GM12878 (cell line): Measurements from ENCODE around the gene NRSN2. TPM values are rescaled to one million over a fixed set of nuclear protein-coding genes. Genes with fewer than 3 reads are reported as not detected.

Experiments used
- ATAC-seq: fragments of 200-7000 bp; cut with Tn5 transposase; 3 replicates; pipeline ENCODE4 v1.9.1; 2020; ENCODE audit warnings: mild to moderate bottlenecking, moderate library complexity
- BruUV-seq: library from RNA; stranded (reverse); fragments of 400-500 nt; replicated peaks from 2 replicates; lab custom pipeline; 2021; lab: Mats Ljungman, UMichigan
- CTCF ChIA-PET: fragments of 300-600 bp; sonication (Branson Sonifier 250); formaldehyde crosslinking; extraction: SDS; loops from one replicate; lab custom pipeline; 2021; ENCODE audit warnings: inconsistent platforms; lab: Yijun Ruan, JAX
- POLR2A ChIA-PET: fragments of 350-600 bp; formaldehyde crosslinking; extraction: SDS; loops from one replicate; lab custom pipeline; 2021; ENCODE audit warnings: inconsistent platforms; lab: Charles Lee
- RAD21 ChIA-PET: fragments of 300-600 bp; sonication (Branson Sonifier 250); formaldehyde crosslinking; loops from one replicate; lab custom pipeline; 2023; ENCODE audit warnings: antibody characterized with exemption; ENCODE audit not compliant: unreplicated experiment; lab: Charles Lee
- SMC1A ChIA-PET: fragments of 300-600 bp; sonication (Branson Sonifier 250); formaldehyde crosslinking; loops from one replicate; lab custom pipeline; 2023; ENCODE audit not compliant: unreplicated experiment, uncharacterized antibody; lab: Charles Lee
- DNase-seq: peaks from one replicate; pipeline ENCODE4 v3.0.0-alpha.2; 2011; ENCODE audit warnings: low read depth, low spot score
- FAIRE-seq: peaks from 3 replicates; lab custom pipeline; 2011; peaks lifted over from hg19 to GRCh38; lab: Jason Lieb, UNC
- H2AFZ ChIP-seq: 2 replicates; pipeline ENCODE4 v1.6.0; 2011; ENCODE audit warnings: low read depth, low read length, control low read depth; ENCODE audit not compliant: control insufficient read depth
- H3K27ac ChIP-seq: 2 replicates; pipeline ENCODE4 v1.5.1; 2011; ENCODE audit warnings: control low read depth; ENCODE audit not compliant: control insufficient read depth, insufficient read depth
- H3K27me3 ChIP-seq, 2 experiments: replicated peaks in 1 of 2; 2 replicates each; pipeline versions ENCODE4 v1.6.0 to v1.6.1; 2011; ENCODE audit warnings: low read length in 1 of 2; ENCODE audit not compliant: control insufficient read depth in 2 of 2, insufficient read depth in 2 of 2
- H3K36me3 ChIP-seq, 2 experiments: 2 replicates each; pipeline ENCODE4 v1.5.1; 2011; ENCODE audit warnings: low read length in 1 of 2; ENCODE audit not compliant: control insufficient read depth in 2 of 2, insufficient read depth in 2 of 2
- H3K4me1 ChIP-seq: 2 replicates; pipeline ENCODE4 v1.6.1; 2011; ENCODE audit warnings: mild to moderate bottlenecking, low read length, moderate library complexity, mixed read lengths; ENCODE audit not compliant: control insufficient read depth, insufficient read depth
- H3K4me2 ChIP-seq: 2 replicates; pipeline ENCODE4 v1.6.0; 2011; ENCODE audit warnings: control low read depth; ENCODE audit not compliant: control insufficient read depth, insufficient read depth
- H3K4me3 ChIP-seq: fragments of 200-600 bp; sonication (generic); 2 replicates; pipeline ENCODE4 v1.5.1; 2016
- H3K79me2 ChIP-seq: 2 replicates; pipeline ENCODE4 v1.6.0; 2011; ENCODE audit warnings: low read length; ENCODE audit not compliant: control insufficient read depth, insufficient read depth
- H3K9ac ChIP-seq: 2 replicates; pipeline ENCODE4 v1.8.0; 2011; ENCODE audit warnings: low read length, control low read depth, mixed read lengths; ENCODE audit not compliant: control insufficient read depth, insufficient read depth
- H3K9me3 ChIP-seq: replicated peaks from 3 replicates; pipeline ENCODE4 v1.5.1; 2011; ENCODE audit warnings: mild to moderate bottlenecking, low read length; ENCODE audit not compliant: control insufficient read depth, insufficient read depth
- H4K20me1 ChIP-seq: 2 replicates; pipeline ENCODE4 v1.6.0; 2011; ENCODE audit not compliant: control insufficient read depth, insufficient read depth
- BHLHE40 ChIP-seq, 2 experiments: fragments of 450-650 bp in 1 of 2; IDR thresholded peaks; 2 replicates each; pipeline ENCODE4 v1.6.1; 2011 to 2017; ENCODE audit warnings: low read depth in 2 of 2, borderline replicate concordance in 1 of 2, improper control_type of control experiment in 1 of 2, low read length in 1 of 2, mild to moderate bottlenecking in 1 of 2
- BMI1 ChIP-seq: fragments of 450-650 bp; IDR thresholded peaks from 2 replicates; pipeline ENCODE4 v1.6.1; 2016; ENCODE audit warnings: mild to moderate bottlenecking, moderate library complexity, borderline replicate concordance
- ESRRA ChIP-seq: IDR thresholded peaks from 2 replicates; pipeline ENCODE4 v1.6.1; 2012; ENCODE audit warnings: mild to moderate bottlenecking, low read length, improper control_type of control experiment
- GATAD2B ChIP-seq: fragments of 450-650 bp; conservative IDR thresholded peaks from 2 replicates; pipeline ENCODE4 v1.6.1; 2017; ENCODE audit warnings: low read depth, mild to moderate bottlenecking, moderate library complexity
- JUNB ChIP-seq: IDR thresholded peaks from 2 replicates; pipeline ENCODE4 v1.6.1; 2016; ENCODE audit warnings: antibody characterized with exemption, mild to moderate bottlenecking
- MTA3 ChIP-seq: IDR thresholded peaks from 2 replicates; pipeline ENCODE4 v1.6.1; 2012; ENCODE audit warnings: low read length, inconsistent platforms, borderline replicate concordance
- NBN ChIP-seq: fragments of 450-650 bp; IDR thresholded peaks from 2 replicates; pipeline ENCODE4 v1.6.1; 2016
- NR2C2 ChIP-seq: IDR thresholded peaks from 2 replicates; pipeline ENCODE4 v1.6.1; 2011; ENCODE audit warnings: borderline replicate concordance, low read depth; ENCODE audit not compliant: control insufficient read depth, insufficient read length
- RB1 ChIP-seq: fragments of 450-650 bp; formaldehyde crosslinking; IDR thresholded peaks from 2 replicates; pipeline ENCODE4 v1.6.1; 2017; ENCODE audit warnings: mild to moderate bottlenecking, borderline replicate concordance
- RBBP5 ChIP-seq: fragments of 200-600 bp; sonication (generic); conservative IDR thresholded peaks from 2 replicates; pipeline ENCODE4 v1.6.1; 2016
- RCOR1 ChIP-seq: conservative IDR thresholded peaks from 2 replicates; pipeline ENCODE4 v1.6.1; 2012; ENCODE audit warnings: low read depth, low read length, improper control_type of control experiment
- RFX5 ChIP-seq: IDR thresholded peaks from 2 replicates; pipeline ENCODE4 v1.6.1; 2011; ENCODE audit warnings: low read depth, low read length, improper control_type of control experiment
- SIN3A ChIP-seq: IDR thresholded peaks from 2 replicates; pipeline ENCODE4 v1.6.1; 2012; ENCODE audit warnings: low read depth, low read length, improper control_type of control experiment
- YBX1 ChIP-seq: fragments of 450-650 bp; IDR thresholded peaks from 2 replicates; pipeline ENCODE4 v1.6.1; 2016; ENCODE audit warnings: antibody characterized with exemption
- YY1 ChIP-seq: IDR thresholded peaks from 2 replicates; pipeline ENCODE4 v1.6.1; 2011; ENCODE audit warnings: low read depth, mild to moderate bottlenecking, low read length
- WGBS: methylation state at CpG from one replicate; pipeline ENCODE4 v1.1.6; 2016; ENCODE audit warnings: low lambda C conversion rate; ENCODE audit not compliant: insufficient replicate concordance, insufficient coverage; ENCODE audit errors: missing lambda C conversion rate; 5-methylcytosine and 5-hydroxymethylcytosine counted together
- in situ Hi-C: fragments of 300-500 bp; cut with MboI; formaldehyde crosslinking; loops from 9 replicates; pipeline ENCODE4 v1.14.3; 2018; ENCODE audit warnings: mixed read lengths
- intact Hi-C: fragments of 100-400 bp; cut with micrococcal nuclease; formaldehyde crosslinking; loops from one replicate; pipeline ENCODE4 v1.14.2; 2022; ENCODE audit not compliant: unreplicated experiment
- polyA plus RNA-seq, 11 experiments: library from polyadenylated mRNA; depleted of rRNA in 4 of 11; unstranded in 6 of 11; stranded (reverse) in 5 of 11; fragments of >200 nt; fragmentation: Nextera tagmentation in 4 of 11; fragmentation: Illumina TruSeq in 1 of 11; extraction: Ambion mirVana in 4 of 11; extraction: Trizol in 1 of 11; gene quantifications; 1 replicate in 1 of 11; 2 replicates in 10 of 11; pipeline versions ENCODE4 v1.2.1 to v1.2.3, GENCODE V29; 2011 to 2016; ENCODE audit warnings: inconsistent platforms in 2 of 11, missing spikeins in 2 of 11, low read depth in 1 of 11
- total RNA-seq, 4 experiments: library from RNA; depleted of rRNA in 3 of 4; stranded (reverse); fragments of >200 nt in 3 of 4; fragmentation: Illumina TruSeq in 1 of 4; extraction: Trizol in 1 of 4; gene quantifications; 2 replicates each; pipeline versions ENCODE4 v1.2.1 to v1.2.3, GENCODE V29; 2013 to 2021
- TF ChIP-seq, protein P1 (sequence below): fragments of 450-650 bp; IDR thresholded peaks from 2 replicates; pipeline ENCODE4 v1.6.1; 2018; ENCODE audit warnings: borderline replicate concordance, mild to moderate bottlenecking; ENCODE audit not compliant: partially characterized antibody
- TF ChIP-seq, protein P2 (sequence below): IDR thresholded peaks from 2 replicates; pipeline ENCODE4 v1.6.1; 2012; ENCODE audit warnings: low read length, inconsistent platforms

The NRSN2 gene
- total and polyA plus RNA-seq, 10 of the 15 experiments (the other 5 are each of a cell fraction or from before 2014, with no cell fraction given), result 6.2 to 32.4 (median 13.0) TPM

DNA sequence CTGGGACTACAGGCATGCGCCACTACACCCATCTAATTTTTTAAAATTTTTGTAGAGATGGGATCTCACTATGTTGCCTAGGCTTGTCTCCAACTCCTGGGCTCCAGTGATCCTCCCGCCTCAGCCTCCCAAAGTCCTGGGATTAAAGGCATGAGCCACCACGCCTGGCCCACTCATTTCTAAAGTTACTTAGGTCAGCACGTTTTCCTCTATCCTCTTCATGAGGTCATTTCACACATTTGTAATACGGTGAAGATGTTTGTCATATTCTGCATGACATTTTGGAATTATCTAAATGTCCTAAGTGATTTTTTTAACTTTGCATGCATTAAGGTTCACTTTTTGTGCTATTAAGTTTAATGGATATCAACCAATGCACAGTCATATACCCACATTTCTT, 33.5 kb upstream of the NRSN2 start:
- BruUV-seq, result no TSS peak
- peaks cover 4% of the 10 kb centered on the region; the same call in 1 of the 2 replicates for H3K4me1 ChIP-seq
- FAIRE-seq (no peak), ATAC-seq (no peak), DNase-seq (no peak)
- ChIA-PET SMC1A (interaction anchor here (2.5 kb wide), 1 partner anchor 15 kb away, joined by 8 read pairs; no protein-coding TSS in a partner anchor), RAD21 (no interaction called here), POLR2A (no interaction called here), CTCF (no interaction called here)
- H3K9me3 ChIP-seq, result no peaks in the 10 kb centered on the region
- H3K79me2 ChIP-seq, result no peaks in the 10 kb centered on the region
- H3K4me2 ChIP-seq, result no peak overlapping the region
- no peak overlapping the region for H3K27ac ChIP-seq
- WGBS, result 43% methylated on average over 5 of the region's 5 CpGs
- no peaks in the 10 kb centered on the region for H4K20me1 ChIP-seq
- intact Hi-C loops, result no loop called here
- H3K36me3 ChIP-seq, result no peaks in the 10 kb centered on the region
- no peak overlapping the region for H3K9ac ChIP-seq
- H3K4me3 ChIP-seq, result no peak overlapping the region
- no peaks in the 10 kb centered on the region for H3K27me3 ChIP-seq
- no peak overlapping the region for H2AFZ ChIP-seq
- in situ Hi-C loops, result no loop called here
- TF ChIP-seq JUNB (0 out of 2 replicates have a peak, but pooled peaks have one; percentile 12), BHLHE40 (IDR thresholded peaks at IDR 0.05; ENCODE audit: borderline replicate concordance in 1 of 2, low read depth in 2 of 2, low read length in 1 of 2) (peak in 1 of 2 experiments; percentile 19; a peak in 1 of 4 replicates), MTA3 (no peak)

DNA sequence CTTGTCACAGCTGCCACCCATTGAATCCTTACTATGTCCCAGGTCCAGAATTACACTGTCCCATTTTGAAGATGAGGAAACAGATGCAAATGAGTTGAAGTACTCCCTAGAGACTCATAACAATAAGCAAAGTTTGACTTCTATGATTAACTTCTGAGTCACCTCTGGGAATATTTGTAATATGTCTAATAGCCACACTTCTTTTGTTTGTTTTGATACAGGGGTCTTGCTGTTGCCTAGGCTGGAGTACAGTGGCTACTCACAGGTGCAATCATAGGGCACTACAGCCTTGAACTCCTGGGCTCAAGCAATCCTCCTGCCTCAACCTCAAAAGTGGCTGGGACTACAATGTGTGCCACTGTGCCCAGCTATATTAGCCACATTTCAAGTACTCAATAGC, 33.0 kb upstream of the NRSN2 start:
- SMC1A ChIA-PET, result interaction anchor here (2.5 kb wide), 1 partner anchor 15 kb away, joined by 8 read pairs; no protein-coding TSS in a partner anchor

More for the DNA sequence above, 33.0 kb upstream of the NRSN2 start:
- Histone ChIP-seq H3K36me3 (no peaks in the 10 kb centered on the region), H4K20me1 (no peaks in the 10 kb centered on the region), H3K4me3 (no peak overlapping the region), H3K79me2 (no peaks in the 10 kb centered on the region), H3K27me3 (no peaks in the 10 kb centered on the region)
- ChIA-PET CTCF (no interaction called here), POLR2A (no interaction called here), RAD21 (no interaction called here)
- FAIRE-seq, result no peak
- TF ChIP-seq NR2C2 (no peak), RB1 (no peak), BMI1 (no peak), RCOR1 (no peak), ESRRA (no peak), YBX1 (no peak), MTA3 (no peak), GATAD2B (no peak), RBBP5 (no peak), NBN (no peak), YY1 (no peak), SIN3A (no peak), RFX5 (no peak)
- TF ChIP-seq, protein P1, sequence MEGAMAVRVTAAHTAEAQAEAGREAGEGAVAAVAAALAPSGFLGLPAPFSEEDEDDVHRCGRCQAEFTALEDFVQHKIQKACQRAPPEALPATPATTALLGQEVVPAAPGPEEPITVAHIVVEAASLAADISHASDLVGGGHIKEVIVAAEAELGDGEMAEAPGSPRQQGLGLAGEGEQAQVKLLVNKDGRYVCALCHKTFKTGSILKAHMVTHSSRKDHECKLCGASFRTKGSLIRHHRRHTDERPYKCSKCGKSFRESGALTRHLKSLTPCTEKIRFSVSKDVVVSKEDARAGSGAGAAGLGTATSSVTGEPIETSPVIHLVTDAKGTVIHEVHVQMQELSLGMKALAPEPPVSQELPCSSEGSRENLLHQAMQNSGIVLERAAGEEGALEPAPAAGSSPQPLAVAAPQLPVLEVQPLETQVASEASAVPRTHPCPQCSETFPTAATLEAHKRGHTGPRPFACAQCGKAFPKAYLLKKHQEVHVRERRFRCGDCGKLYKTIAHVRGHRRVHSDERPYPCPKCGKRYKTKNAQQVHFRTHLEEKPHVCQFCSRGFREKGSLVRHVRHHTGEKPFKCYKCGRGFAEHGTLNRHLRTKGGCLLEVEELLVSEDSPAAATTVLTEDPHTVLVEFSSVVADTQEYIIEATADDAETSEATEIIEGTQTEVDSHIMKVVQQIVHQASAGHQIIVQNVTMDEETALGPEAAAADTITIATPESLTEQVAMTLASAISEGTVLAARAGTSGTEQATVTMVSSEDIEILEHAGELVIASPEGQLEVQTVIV, result no peak
- TF ChIP-seq, protein P2, sequence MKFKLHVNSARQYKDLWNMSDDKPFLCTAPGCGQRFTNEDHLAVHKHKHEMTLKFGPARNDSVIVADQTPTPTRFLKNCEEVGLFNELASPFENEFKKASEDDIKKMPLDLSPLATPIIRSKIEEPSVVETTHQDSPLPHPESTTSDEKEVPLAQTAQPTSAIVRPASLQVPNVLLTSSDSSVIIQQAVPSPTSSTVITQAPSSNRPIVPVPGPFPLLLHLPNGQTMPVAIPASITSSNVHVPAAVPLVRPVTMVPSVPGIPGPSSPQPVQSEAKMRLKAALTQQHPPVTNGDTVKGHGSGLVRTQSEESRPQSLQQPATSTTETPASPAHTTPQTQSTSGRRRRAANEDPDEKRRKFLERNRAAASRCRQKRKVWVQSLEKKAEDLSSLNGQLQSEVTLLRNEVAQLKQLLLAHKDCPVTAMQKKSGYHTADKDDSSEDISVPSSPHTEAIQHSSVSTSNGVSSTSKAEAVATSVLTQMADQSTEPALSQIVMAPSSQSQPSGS, result no peak
- TF ChIP-seq, all 136 proteins: peak for 0
- no peak for ATAC-seq
- BruUV-seq, result no TSS peak
- Histone ChIP-seq H3K9ac (no peak overlapping the region), H3K4me2 (no peak overlapping the region), H3K4me1 (peaks cover 4% of the 10 kb centered on the region; the same call in 1 of the 2 replicates), H3K27ac (no peak overlapping the region), H3K9me3 (no peaks in the 10 kb centered on the region), H2AFZ (no peak overlapping the region)
- intact Hi-C loops (no loop called here), in situ Hi-C loops (no loop called here)
- no peak for DNase-seq
